Left renal cortex interstitium (tissue), 4 donors: ENCODE measurements around the gene RBM28. TPM values are rescaled to one million over a fixed set of nuclear protein-coding genes. Genes with fewer than 3 reads are reported as not detected.

Experiments used
- DNase-seq, 4 donors: peaks; one replicate each; pipeline ENCODE4 v3.0.0-alpha.2; 2013; ENCODE audit warnings: low read depth in 4 of 4, low spot score in 2 of 4, missing footprints in 1 of 4
- polyA plus RNA-seq, 4 donors: library from polyadenylated mRNA; unstranded; fragments of 120-200 nt; gene quantifications; one replicate each; pipeline ENCODE4 v1.2.1, GENCODE V29; 2013; ENCODE audit not compliant: insufficient read length in 4 of 4

The RBM28 gene
- polyA plus RNA-seq, result 10 to 100 TPM; 33.8 to 60.2 (median 50.8) TPM

- peak; percentile 72 to 94 (median 80) for DNase-seq
Measured at GRCh38 chr7:128343554-128344430, at the start of gene RBM28. Gene RBM28, minus strand, starts transcription at chr7:128343908. Its CDS starts 115 bp downstream, at chr7:128343793.

DNA sequence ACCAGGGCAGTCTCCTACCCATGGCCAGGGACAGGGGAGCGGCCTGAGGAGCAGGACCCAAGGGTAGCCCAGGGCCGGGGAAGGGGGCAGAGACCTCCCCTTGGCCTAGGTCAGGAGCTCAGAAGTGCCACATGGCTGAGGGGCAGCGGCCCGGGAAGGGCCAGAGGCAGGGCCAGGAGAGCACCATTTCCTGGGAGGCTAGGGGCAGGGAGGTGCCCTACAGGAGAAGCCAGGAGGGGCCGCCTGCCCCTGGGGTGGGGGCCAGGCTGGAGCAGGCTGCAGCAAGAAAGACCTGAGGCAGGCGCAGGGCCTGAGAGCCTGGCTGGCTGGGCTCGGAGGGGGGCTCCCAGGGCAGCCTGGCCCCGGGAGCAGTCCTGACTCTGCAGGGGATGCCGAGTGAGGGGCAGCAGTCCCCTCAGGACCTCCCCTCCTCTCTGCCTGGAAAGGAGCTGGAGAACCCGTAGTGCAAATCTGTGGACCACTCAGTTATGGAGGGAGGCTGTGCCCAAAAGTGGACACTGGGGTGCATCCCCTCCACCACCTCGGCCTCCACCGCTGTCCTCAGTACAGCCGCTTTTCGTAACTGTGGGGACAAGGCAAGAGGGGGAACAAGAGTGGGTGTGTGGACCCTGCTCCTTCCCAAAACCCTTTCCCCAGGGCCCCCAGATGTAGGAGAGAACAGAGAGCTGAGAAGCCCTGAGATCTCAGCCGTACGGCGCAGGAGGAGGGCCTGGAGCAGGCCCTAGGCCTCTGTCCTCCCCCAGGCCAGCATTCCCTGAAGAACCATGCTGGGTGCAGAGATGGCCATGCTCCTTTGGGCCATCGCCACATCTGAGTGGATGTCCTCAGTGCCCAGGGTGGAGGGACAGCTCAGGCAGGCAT lies 49.0 kb upstream of the RBM28 start:
- no peak for DNase-seq

DNA sequence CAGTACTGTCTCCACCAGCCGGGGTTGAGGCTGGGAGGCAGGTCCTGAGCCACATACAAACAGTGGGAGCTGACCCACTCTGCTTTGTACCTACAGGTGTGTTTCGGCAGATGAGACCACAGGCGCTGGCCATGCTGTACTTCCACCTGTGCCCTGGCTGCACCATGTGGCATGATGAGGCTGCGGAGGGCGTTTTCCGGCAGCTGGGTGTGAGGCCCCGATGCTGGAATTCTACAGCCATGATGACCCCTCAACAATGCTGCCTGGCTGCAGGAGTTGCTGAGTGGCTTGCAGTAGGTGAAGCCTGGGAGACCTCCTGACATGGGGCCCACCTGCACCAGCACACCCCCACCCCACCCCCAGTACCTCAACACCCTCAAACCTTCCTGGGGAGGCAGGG lies 48.1 kb upstream of the RBM28 start:
- no peak for DNase-seq

- no peak for DNase-seq
Measured at GRCh38 chr7:128390871-128391565, 47.3 kb upstream of the RBM28 start.

DNA sequence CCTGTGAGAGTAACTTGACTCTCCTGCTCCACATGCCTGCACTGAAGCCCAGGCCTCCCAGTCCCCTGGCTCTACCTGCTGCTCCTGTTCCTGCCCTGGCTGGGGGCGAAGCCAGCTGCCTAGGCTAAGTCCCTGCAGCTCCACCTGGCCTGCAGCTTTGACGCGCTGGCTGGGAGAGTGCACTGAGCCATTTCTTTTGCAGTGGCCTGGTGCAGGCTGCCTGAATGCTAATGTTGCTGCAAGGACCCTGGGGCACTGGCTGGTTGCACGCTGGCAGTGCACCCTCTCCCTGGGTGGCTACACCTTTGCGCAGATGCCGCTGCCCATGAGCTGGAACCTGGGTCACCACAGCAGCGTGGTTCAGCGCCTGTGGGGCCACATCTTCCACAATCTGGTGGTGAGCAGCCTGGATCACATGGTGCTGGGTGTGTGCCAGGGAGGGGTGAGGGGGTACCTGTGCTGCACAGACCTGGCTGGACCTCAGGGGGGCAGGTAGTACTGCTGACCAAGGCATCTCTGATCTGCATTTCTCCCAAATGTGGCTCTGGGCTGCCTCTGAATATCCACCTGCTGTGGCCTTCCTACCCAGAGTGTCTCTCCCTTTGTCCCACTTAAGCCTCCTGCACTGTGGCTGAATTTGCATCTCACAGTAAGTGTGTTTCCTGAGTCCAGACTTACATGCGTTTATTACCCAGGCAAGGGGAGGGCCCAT lies 46.1 kb upstream of the RBM28 start:
- no peak for DNase-seq

GRCh38 chr7:128389085-128389617 lies 45.4 kb upstream of the RBM28 start:
- no peak for DNase-seq

- DNase-seq, result no peak
Measured at GRCh38 chr7:128388145-128388485, 44.4 kb upstream of the RBM28 start.

DNA sequence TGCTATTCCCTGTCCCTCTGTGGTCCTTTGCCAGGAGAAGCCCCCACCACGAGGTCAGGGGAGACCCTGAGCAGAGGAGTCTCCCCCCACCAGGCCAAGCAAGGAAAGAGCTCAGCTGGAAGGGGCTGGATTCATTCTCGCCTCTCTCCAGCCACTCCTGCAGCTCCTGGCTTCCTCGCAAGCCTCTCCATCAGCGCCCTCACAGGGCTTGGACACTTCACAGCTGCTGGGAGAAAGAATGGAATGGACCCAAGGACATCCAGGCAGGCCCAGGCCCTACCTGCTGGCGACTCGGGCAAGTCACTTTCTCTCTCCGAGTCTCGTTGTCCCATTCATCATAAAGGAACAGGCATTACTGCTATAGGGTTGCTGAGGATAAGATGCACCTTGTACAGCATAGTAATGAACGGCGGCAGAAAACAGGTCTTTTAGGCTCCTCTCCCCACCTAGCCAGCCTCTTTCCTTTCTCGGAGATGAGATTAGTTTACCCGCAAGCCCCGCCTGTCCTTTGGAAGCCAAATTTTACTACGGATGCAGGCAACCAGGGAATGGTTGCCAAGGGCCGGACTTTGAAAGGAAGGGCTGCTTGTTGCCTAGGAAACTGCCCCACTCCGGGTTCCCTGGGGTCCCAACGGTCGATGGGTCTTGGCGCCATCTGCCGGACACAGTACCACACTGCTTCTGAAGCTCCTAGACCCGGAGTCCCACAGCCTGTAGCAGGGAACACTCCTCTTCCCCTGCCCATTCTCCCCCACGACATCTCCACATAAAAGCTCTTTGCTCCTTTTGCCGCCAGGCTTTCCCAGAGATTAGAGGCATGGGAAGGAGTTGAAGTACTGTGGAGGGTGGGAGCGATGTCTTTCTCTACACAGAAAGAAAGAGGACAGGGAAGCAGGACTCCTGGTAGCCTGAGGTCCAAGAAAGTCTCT lies 43.8 kb upstream of the RBM28 start:
- DNase-seq, result peak in 1 of 4 donors; percentile 71

GRCh38 chr7:128385988-128386925 lies 42.5 kb upstream of the RBM28 start:
- DNase-seq, result no peak

GRCh38 chr7:128384726-128385125 lies 41.0 kb upstream of the RBM28 start:
- DNase-seq, result no peak

DNA sequence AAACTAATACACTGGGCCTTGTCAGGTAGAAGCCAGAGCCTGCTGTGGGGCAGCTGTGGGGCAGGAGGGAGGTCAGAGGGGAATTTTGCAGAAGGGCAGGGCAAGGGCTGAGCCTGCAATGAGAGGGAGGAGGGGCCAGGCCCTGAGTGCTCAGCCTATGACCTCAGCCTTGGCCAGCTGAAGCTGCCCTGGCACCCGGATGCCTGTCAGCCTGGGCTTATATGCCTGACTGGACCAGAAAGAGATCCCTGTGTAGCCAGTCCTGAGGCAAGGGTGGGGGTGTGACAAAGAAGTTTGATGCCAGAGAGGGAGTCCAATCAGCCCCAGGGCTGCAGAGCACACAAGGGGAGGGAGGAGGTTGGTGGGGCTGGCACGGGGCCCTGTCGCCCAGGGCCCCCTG lies 40.1 kb upstream of the RBM28 start:
- no peak for DNase-seq

DNA sequence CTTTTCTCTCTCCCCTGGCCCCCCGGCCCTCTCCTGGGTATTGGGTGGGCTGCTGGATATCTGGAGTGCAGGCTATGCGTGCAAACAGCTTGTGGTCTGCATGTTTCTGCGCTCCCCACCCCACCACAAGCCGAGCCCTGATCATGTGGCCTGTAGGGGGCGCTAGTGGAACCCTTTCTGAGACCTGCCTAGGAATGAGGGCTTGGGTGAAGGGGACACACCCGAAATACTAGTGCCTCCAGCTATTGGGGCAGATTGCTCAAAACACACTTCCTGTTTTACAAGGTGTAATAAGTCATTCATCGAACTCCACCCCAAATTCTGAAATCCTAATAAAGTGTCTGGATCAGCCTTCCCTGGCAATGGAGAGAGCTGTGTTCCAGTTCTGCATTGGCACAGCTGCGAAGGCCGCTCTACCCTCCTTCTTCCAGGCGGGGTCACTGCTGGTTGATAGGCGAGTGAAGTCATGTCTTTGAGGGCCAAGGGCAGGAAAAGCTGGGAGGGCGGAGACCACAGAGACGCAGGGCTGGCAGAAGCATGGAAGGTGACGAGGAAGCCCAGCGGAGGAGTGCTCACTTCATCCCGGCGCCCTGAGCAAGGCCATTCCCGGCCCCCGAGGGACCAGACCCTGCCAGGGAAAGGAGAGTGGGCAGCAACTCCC lies 37.6 kb upstream of the RBM28 start:
- DNase-seq, result no peak

- DNase-seq, result no peak
Measured at GRCh38 chr7:128380483-128381106, 36.9 kb upstream of the RBM28 start.

- no peak for DNase-seq
Measured at GRCh38 chr7:128379900-128380479, 36.3 kb upstream of the RBM28 start.

- DNase-seq, result no peak
Measured at GRCh38 chr7:128378637-128379036, 34.9 kb upstream of the RBM28 start.

DNA sequence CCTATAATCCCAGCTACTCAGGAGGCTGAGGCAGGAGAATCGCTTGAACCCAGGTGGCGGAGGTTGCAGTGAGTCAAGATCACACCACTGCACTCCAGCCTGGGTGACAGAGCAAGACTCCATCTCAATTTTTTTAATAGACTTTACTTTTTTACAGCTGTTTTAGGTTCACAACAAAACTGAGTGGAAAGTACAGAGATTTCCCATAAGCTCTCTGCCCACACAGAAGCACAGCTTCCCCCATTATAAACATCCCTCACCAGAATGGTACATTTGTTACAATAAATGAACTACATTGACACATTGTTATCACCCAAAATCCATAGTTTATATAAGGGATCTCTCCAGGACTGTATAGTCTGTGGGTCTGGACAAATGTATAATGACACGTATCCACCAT lies 32.4 kb upstream of the RBM28 start:
- DNase-seq, result no peak

DNA sequence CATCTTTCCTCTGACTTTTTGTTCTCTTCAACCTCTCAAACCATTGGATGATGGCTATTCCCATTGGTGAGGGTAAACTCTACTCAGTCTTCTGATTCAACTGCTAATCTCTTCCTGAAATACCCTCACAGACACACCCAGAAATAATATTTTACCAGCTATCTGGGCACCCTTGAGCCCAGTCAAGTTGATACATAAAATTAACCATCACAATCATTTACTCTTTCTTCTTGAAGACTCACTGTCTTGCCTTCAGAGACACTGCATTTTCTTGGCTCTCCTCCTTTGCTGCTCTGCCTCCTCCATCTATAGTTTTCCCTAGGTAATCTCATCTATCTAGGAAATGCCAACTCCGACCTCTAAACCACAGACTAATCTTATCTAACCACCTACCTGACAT lies 30.3 kb upstream of the RBM28 start:
- no peak for DNase-seq
